HG03432 (cell line): Measurements from ENCODE around the gene FBXL3.
"Not testable (repeated sequence)": the region's sequence is repeated elsewhere in the genome, so short reads cannot be mapped to it uniquely, and the experiment has no call there.

ENCODE experiments used
- ATAC-seq: cut with Tn5 transposase; IDR thresholded peaks from one replicate; pipeline ENCODE4 v1.9.1; 2021; ENCODE audit warnings: mild to moderate bottlenecking, moderate library complexity; ENCODE audit not compliant: unreplicated experiment

FBXL3 gene

DNA sequence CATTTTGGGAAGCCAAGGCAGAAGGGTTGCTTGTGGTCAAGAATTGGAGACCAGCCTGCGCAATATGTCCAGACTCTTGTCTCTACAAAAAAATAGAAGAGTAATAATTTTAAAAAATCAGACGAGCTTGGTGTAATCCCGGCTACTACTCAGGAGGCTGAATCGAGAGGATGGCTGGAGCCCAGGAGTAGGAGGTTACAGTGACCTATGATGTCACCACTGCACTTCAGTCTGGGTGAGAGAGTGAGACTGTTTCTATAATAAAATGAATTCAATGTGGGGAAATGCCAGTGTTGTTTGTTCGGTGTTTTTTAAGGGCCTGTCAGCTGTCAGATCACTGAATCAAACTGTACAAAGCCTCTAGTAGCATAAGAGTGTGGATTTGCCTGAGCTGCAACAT is 1.2 kb upstream of the FBXL3 start:
- no peak for ATAC-seq

DNA sequence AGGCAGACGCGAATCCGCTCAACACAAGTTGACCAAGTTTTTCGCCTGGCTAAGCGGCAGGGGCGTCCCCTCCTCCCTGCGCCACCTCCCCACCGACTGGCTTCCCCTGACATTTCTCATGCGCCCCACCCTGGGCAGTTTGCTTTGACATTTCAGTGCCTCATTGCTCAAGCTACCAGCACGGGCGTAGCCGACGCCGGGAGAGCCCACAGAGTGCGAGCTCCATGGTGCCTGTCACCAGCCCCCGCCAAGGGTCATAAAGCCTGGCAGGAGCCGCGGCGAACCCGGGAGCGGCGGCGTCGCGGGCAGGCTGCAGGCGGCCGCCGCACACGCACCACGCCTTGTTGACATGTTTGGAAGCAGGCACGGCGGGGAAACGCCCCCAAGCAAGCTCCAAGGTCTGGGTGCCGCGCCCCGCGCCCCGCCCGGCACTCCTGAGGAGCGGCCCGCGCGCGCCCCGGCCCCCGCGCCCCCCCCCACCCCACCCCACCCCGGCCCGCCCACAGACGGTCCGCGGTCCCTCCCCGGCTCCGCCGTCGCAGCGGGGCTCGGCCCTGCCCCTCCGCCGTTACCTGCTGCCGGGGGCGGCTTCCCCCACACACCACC is 601 bp downstream of the FBXL3 start:
- peak; percentile 62 for ATAC-seq

DNA sequence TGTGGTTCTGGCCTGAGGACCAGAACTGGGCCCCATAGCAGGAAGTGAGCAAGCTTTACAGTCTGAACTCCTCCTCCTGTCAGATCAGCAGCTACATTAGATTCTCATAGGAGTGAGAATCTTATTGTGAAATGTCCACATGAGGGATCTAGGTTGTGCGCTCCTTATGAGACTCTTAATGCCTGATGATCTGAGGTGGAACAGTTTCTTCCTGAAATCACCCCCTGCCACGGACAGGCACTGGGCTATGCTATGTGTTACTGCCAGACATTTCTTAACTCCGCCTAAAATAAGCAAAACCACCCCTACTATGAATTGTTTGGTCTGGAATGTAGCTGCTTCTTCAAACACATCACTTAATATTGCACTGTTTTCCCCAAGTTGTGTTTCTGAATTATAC is 4.6 kb downstream of the FBXL3 start:
- ATAC-seq, result no peak

DNA sequence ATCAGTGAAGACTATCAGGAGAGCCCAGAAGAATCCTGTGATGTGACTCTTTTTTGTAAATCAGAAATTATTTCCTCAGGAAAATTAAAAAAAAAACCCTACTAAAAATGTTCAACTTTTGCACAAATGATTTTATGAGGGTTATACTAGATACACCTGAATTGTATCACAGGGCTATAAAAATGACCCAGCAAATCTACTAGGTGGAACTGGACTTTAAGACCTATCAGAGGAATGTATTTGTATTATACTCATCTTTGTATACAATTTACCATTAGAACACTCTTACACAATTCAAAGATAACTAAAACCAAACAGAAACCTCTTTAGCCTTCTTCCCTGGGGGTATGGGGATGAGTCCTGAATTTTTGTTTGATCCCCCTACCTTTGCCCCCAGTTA is 7.2 kb downstream of the FBXL3 start:
- ATAC-seq, result no peak

DNA sequence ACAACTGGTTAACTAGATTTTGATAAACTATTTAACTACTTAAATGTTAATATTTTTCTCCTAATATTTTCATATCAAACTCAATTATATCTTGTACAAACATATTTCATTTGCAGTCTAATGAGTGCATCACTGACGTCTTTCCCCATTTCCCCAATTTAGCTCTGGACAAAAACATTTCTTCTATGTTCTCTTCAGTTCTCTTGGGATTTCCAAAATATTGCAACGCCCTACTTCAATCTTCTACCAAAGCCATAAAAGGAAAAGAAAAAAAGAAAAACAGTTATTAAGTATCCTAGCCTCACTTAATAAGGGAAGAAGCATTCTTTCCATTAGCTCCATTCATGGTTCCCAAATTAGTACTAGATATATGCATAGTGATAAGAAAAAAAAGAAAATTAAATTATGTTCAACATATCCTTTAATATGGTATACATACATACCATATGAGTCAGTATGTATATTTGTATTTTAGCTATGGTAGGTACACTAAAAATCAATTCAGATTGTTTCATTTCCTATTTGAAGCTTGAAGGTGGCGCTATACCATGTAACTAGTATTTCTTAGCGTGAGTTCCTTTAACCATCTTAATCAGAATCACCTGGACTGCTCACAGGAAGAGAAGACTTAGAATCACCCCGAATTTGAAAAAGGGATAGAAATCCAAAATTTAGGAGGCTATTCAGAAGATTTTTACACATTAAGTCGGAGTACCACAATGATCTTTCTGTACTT is 9.9 kb downstream of the FBXL3 start:
- no peak for ATAC-seq

DNA sequence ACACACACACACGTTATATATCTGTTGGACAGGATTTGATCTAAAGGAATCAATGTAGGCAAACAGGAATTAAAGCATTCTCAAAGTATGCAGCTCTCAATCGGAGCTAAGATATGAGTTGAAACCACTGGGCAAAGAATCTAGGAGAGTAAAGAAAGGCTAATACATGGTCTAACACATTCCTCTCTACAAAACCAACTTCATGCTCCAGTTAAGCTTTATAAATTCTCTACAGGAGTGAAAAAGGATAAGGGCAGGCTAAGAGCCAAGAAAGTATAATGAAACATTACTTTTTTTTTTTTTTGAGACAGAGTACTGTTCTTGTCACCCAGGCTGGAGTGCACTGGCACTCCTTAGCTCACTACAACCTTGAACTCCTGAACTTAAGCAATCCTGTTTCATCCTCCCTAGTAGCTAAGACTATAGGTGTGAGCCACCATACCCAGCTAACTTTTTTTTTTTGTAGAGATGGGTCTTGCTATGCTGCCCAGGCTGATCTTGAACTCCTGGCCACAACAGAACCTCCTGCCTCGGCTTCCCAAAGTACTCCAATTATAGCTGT is 10.6 kb downstream of the FBXL3 start:
- no peak for ATAC-seq

DNA sequence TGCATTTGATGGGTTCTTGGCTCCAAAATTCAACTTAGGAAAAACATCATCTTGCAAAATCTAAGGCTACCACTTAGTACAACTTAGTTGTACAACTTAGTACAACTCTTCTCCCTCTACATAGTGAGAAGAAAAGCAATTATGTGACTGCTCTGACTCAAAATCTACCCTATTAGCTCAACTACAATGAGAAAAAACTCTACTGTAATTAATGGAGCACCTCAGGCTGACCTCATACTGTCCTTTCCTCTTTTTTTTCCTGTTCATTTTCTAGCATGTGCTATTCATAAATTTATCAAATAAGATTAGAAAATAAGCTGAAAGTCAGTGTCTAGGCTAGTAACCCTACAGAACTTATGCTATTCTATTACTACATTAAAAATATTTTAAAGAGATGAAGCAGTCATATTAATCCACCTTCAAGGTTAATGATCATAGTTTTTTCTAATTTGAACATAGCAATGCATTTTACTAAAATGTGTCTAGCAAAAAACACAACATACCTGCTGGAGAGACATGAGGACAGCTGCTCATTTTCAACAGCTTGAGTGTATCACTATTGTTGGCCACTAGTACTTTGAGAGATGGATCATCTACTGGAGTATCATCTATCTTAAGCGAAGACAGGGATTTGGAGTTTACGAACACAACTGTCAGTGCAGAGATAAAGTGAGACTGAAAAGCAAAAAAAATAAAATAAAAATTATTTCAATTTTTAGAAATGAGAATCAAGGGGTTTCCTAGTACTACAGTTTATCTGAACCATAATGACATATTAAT is 11.9 kb downstream of the FBXL3 start:
- ATAC-seq, result no peak

DNA sequence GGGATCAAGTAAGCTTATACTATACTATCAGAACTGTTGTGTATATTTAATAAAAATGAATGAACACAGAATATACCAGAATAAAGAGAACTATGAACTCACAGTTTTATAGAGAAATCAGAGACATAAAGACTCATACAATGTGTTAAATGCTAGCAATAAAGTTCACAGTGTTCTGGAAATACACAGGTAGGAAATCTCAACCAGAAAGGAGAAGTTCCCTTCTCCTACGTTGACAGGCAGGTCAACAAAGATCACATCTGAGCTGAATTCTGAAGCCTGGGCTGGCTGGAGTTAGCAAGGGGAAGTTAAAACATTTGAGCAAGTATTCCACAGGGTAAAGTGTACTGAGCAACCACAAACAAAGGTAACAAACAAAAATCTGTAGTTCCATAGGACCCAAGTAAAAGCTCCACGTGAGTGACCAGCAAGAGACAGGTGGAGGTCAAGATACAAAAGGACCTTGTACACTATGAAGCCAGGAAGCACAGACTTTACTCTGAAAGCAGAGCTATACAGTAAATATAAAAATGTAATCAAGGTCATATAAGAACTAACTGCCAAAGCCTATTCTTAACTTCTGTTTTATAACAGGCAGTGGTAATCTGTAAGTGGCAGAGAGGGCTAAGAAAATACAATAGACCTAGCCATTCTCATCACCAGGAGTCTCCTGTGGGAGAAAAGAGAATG is 13.0 kb downstream of the FBXL3 start:
- no peak for ATAC-seq

DNA sequence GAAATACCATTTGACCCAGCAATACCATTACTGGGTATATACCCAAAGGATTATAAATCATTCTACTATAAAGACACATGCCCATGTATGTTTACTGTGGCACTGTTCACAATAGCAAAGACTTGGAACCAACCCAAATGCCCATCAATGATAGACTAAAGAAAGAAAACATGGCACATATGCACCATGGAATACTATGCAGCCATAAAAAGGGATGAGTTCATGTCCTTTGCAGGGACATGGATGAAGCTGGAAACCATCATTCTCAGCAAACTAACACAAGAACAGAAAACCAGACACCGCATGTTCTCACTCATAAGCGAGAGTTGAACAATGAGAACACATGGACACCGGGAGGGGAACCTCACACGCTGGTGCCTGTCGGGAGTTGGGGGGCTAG is 17.2 kb downstream of the FBXL3 start:
- ATAC-seq, result not testable (repeated sequence)

DNA sequence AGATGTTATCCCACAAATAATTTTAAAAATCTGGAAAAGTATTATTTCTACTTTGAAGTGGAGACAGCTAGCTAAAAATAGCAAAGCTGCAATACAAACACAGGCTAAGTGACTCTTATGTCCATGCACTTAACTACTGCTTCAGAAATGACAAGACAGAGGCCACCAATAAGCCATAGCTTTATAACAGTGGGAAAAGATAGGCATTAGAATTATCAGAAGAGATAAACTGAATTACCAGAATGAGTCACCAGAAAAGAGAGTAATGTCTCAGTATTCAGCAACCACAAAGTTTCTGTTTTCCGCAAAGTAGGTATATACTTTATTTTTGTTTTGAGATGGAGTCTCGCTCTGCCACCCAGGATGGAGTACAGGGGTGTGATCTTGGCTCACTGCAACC is 17.9 kb downstream of the FBXL3 start:
- peak; percentile 76 for ATAC-seq

DNA sequence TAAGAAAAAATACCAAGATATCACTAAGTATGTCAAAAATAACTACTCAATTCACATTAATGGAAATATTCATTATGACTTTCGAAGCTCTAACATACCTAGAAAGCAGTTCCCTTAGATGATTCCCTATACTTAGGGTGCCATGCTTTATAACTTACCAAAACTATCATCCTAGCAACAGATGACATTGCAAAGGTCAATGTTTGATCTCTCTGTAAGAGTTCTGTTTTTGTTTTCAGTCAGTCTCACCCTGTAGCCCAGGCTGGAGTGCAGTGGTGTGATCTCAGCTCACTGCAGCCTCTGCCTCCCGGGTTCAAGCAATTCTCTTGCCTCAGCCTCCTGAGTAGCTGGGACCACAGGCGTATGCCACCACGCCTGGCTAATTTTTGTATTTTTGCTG is 18.6 kb downstream of the FBXL3 start:
- not testable (repeated sequence) for ATAC-seq

DNA sequence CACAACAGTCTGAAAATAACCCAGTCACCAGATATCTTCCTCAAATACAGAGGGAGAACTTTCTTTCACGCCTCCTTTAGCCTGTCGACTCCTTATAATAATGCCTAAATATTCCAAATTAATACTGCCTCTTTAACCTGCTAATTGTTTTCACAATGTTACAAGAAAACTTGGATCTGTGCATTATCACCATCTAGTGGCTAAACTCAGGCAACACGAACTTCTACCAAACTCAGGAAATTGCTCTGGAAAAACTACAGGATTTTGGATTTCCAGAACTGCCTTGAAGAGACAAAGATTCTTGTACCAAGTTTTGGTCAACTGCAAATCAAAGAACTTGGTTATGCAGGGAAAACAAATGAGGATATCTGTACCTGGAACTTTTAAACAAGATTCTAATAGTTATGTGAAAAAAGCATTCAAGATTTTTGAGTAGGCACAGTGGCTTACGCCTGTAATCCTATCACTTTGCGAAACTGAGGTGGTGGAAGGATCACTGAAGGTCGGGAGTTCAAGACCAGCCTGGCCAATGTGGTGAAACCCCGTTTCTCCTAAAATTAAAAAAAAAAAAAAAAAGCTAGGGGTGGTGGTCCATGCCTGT is 24.3 kb downstream of the FBXL3 start:
- ATAC-seq, result no peak

DNA sequence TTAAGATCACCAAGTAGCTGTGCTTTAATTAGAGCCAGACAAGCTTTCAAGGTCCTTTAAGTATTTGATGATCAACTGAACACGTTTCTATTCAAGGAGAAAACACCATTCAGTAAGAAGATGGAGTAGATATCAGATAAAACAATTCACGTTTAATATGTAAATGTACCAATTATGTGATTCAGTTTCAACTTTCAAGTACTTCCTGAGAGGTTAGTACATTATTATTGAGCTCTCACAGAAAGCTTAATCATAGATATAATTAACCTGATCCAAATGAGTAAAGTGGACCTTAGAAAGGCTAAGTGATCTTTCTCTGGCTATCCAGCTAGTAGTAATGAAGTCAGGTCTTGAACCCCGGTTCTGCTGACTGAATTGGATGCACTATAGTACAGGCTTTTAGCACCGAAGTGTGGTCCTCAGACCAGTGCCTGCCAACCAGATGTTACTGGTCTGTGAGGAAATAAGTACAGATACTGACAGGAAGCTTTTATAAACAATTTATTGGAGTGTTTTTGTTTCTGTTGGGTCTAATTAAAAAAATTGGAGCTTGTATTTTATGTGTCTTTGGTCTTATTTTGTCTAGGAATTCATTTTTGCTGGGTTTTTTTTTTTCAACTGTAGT is 24.9 kb downstream of the FBXL3 start:
- no peak for ATAC-seq

DNA sequence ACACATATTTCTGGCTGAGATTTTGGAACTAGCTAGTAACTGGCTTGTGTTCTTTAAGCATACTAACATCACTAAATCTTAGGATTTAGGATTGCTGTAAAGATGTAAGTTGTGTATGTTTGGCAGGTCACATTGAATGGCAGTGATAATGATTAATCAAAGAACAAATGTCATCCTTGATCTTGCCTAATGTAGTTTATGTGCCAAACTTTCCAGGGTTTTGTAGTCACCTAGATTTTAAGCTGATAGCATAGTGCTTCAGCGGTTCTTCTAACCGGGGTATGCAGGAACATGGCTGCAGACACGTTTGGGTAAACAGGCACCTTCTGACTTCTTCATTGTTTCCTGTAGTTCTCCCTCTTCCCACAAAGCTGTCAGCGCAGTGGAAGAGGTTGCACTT is 25.4 kb downstream of the FBXL3 start:
- ATAC-seq, result no peak

DNA sequence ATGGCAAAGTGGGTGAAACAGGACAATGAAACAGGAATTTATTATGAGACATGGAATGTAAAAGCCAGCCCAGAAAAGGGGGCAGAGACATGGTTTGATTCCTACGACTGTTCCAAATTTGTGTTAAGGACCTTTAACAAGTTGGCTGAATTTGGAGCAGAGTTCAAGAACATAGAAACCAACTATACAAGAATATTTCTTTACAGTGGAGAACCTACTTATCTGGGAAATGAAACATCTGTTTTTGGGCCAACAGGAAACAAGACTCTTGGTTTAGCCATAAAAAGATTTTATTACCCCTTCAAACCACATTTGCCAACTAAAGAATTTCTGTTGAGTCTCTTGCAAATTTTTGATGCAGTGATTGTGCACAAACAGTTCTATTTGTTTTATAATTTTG is 26.5 kb downstream of the FBXL3 start:
- ATAC-seq, result no peak

DNA sequence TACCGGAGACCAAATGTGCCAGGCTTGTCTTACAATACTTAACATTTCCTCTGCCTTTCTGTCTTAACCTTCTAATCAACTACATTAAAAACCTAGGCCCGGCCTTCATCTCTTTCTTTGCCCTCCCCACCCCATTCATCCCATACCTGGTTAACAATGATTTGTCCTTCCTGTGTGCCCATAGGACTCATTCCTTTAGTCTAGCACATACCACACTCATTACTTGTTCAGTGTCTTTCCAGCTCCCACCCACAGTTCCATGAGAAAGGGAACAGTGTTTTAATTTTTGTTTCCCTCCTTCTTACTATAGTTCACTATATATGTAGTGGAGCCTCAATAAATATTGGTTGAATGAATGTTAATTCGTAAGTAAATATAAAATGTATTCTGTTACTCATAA is 32.7 kb downstream of the FBXL3 start:
- no peak for ATAC-seq

DNA sequence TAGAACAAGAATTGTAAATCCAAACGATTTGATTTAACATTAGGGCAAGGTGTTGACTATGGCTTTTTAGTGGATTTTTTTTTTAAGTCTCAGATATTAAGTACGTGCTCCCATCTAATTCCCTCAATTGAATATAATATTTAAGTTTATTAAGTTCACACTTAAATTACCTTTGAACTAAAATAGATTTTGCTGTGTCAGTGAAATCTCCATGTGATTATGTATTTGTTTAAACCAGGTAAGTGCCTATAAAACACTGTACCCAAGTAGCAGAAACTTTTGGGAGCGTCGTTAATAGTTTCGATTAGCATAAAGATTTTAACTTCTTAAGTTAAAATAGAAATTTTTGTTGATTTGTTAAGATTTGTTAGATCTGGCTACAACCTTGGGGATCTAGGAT is 33.5 kb downstream of the FBXL3 start:
- ATAC-seq, result no peak

DNA sequence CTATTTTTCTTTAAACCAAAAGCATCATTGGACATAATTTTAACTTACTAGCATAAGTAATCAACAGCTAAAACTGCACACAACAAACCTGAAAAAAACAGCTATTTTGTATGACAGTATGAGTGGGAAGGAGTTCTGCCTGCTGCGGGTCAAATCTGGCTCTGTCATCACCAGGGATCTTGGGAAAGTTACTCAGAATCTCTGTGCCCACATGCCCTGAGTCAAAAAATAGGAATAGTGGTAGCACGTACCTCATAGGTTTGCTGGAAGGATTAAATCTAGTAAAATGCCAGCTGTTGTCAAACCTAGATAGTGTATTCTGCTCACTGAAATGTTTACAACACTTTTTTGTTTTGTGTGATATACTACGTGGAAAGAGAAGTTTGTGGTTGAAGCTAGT is 33.9 kb downstream of the FBXL3 start:
- ATAC-seq, result no peak

DNA sequence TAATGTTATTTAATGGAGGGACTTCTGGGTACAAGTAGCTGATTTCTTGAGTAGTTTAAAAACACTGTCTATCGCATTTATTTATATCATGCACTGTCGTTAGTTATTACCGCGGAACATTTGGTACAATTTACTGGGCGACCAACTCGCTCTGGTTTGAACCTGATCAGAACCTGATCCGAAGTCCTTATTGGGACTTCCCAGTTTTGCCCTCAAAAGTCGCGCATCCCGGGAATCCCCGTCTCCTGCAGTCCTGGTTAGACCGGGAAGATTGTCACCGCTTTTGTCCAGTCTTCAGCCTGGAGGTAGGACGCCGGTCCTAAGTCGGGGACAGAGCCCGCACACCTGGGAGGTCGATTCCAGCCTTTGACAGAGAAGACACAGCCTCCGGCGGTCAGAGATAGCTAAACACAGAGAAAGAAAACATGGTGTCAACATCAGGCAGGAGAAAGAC is 34.4 kb downstream of the FBXL3 start:
- ATAC-seq, result peak; percentile 5
